Measurements from ENCODE around the gene ALS2. TPM values are rescaled to one million over a fixed set of nuclear protein-coding genes. Genes with fewer than 3 reads are reported as not detected.
"Not testable (repeated sequence)": the region's sequence is repeated elsewhere in the genome, so short reads cannot be mapped to it uniquely, and the experiment has no call there.

Gene ALS2
- total RNA-seq, 1 donor from 2014 or later = 11.6 TPM

- Mint-ChIP-seq H3K27me3 (peaks cover 10% of the 10 kb centered on the region), H3K4me1 (no peaks in the 10 kb centered on the region), H3K4me3 (no peak overlapping the region), H3K9me3 (no peaks in the 10 kb centered on the region), H3K36me3 (ENCODE audit: low read depth) (no peaks in the 10 kb centered on the region), H3K27ac (no peak overlapping the region)
- ChIA-PET CTCF (no interaction called here), POLR2A (no interaction called here)
- TF ChIP-seq CTCF (IDR thresholded peaks at IDR 0.05) = no peak
- no peak for ATAC-seq (ENCODE audit: low read depth)
- intact Hi-C loops (cut with micrococcal nuclease) = no loop called here
- no peak for DNase-seq
Observed at GRCh38 chr2:201674298-201674697, 106.4 kb downstream of the ALS2 start.

- CTCF ChIA-PET = no interaction called here
- no peaks in the 10 kb centered on the region for H3K9me3 Mint-ChIP-seq
- H3K27me3 Mint-ChIP-seq = peaks cover 10% of the 10 kb centered on the region
- H3K27ac Mint-ChIP-seq = no peak overlapping the region
- intact Hi-C loops (cut with micrococcal nuclease) = no loop called here
- ATAC-seq (ENCODE audit: low read depth) (no peak), DNase-seq (no peak)
- no peak overlapping the region for H3K4me3 Mint-ChIP-seq
- H3K36me3 Mint-ChIP-seq (ENCODE audit: low read depth) = no peaks in the 10 kb centered on the region
- POLR2A ChIA-PET = no interaction called here
- no peaks in the 10 kb centered on the region for H3K4me1 Mint-ChIP-seq
- TF ChIP-seq CTCF (IDR thresholded peaks at IDR 0.05) = no peak
Observed at GRCh38 chr2:201673546-201673945, 107.2 kb downstream of the ALS2 start.

- H3K27ac Mint-ChIP-seq; H3K9me3 Mint-ChIP-seq; H3K36me3 Mint-ChIP-seq (ENCODE audit: low read depth); ATAC-seq (ENCODE audit: low read depth); H3K4me3 Mint-ChIP-seq; H3K4me1 Mint-ChIP-seq; DNase-seq; intact Hi-C loops (cut with micrococcal nuclease); POLR2A ChIA-PET: not testable (repeated sequence)
- CTCF ChIA-PET = interaction anchor here (0.7 kb wide), 1 partner anchor 278 kb away, joined by 3 read pairs; no protein-coding TSS in a partner anchor
- peaks cover 10% of the 10 kb centered on the region for H3K27me3 Mint-ChIP-seq
Observed at GRCh38 chr2:201671205-201671604, 109.5 kb downstream of the ALS2 start.

GRCh38 chr2:201669865-201670264 is 110.9 kb downstream of the ALS2 start:
- TF ChIP-seq CTCF (IDR thresholded peaks at IDR 0.05) = no peak
- no peaks in the 10 kb centered on the region for H3K4me1 Mint-ChIP-seq
- POLR2A ChIA-PET = no interaction called here
- peaks cover 10% of the 10 kb centered on the region for H3K27me3 Mint-ChIP-seq
- CTCF ChIA-PET = no interaction called here
- ATAC-seq (ENCODE audit: low read depth) (no peak), DNase-seq (no peak)
- no peaks in the 10 kb centered on the region for H3K9me3 Mint-ChIP-seq
- H3K4me3 Mint-ChIP-seq = no peak overlapping the region
- intact Hi-C loops (cut with micrococcal nuclease) = no loop called here
- no peak overlapping the region for H3K27ac Mint-ChIP-seq
- no peaks in the 10 kb centered on the region for H3K36me3 Mint-ChIP-seq (ENCODE audit: low read depth)

GRCh38 chr2:201668402-201668910 is 112.3 kb downstream of the ALS2 start:
- Mint-ChIP-seq H3K9me3 (no peaks in the 10 kb centered on the region), H3K4me1 (no peaks in the 10 kb centered on the region), H3K36me3 (ENCODE audit: low read depth) (no peaks in the 10 kb centered on the region), H3K4me3 (no peak overlapping the region), H3K27ac (no peak overlapping the region), H3K27me3 (peaks cover 10% of the 10 kb centered on the region)
- intact Hi-C loops (cut with micrococcal nuclease) = no loop called here
- ChIA-PET CTCF (no interaction called here), POLR2A (no interaction called here)
- DNase-seq (no peak), ATAC-seq (ENCODE audit: low read depth) (no peak)
- no peak for TF ChIP-seq CTCF (IDR thresholded peaks at IDR 0.05)

- DNase-seq (no peak), ATAC-seq (ENCODE audit: low read depth) (no peak)
- Mint-ChIP-seq H3K9me3 (no peaks in the 10 kb centered on the region), H3K27ac (no peak overlapping the region), H3K27me3 (peaks cover 6% of the 10 kb centered on the region), H3K4me3 (no peak overlapping the region), H3K36me3 (ENCODE audit: low read depth) (no peaks in the 10 kb centered on the region), H3K4me1 (no peaks in the 10 kb centered on the region)
- ChIA-PET CTCF (no interaction called here), POLR2A (no interaction called here)
- intact Hi-C loops (cut with micrococcal nuclease) = no loop called here
- TF ChIP-seq CTCF (IDR thresholded peaks at IDR 0.05) = no peak
Observed at GRCh38 chr2:201664334-201664733, 116.4 kb downstream of the ALS2 start.

Data from activated B cell treated with CpG ODN at 0.5 μM for 24 hours (primary cell).